NCI-H1105 treated with DMSO at 0.1 percent for 48 hours (cell line): ENCODE data around the gene LRP1B.
A peak's percentile ranks its signal among the peaks of the same experiment; 100 is the strongest.

Experiments used
- DNase-seq: peaks from one replicate; lab custom pipeline; 2025; lab: John Stamatoyannopoulos, UW

LRP1B gene

DNA sequence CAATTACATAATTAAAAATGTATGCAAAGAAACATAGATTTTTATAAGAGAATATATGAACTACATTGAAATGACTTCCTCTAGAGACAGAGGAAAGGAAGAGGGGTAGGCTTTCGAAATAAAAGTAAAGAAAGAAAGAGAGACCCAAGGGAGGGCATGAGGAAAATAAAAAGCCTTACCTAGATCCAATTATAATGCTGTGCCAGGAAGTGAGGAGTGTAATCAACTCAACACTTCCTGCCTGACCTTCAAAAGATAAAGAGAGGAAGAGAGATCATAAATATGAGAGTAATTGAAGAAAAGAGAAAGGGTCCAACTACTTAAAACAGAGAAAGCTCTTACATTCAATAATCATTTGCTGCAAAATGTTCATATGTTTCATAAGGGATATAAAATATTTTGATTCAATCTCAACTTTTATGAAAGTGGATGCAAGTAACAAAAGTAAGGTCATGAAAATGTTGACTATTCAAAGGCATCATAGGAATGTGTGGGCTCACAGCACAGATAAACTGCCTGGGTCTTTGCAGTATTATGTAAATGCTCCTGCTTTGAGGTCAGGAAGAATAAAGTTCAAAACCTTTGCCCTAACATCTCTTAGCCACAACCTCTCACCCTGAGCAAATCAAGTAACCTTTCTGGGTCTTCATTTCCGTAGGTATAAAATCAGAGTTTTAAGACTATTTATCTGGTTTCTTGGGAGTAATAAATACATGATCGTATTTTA, 1237.7 kb downstream of the LRP1B start:
- no peak for DNase-seq

DNA sequence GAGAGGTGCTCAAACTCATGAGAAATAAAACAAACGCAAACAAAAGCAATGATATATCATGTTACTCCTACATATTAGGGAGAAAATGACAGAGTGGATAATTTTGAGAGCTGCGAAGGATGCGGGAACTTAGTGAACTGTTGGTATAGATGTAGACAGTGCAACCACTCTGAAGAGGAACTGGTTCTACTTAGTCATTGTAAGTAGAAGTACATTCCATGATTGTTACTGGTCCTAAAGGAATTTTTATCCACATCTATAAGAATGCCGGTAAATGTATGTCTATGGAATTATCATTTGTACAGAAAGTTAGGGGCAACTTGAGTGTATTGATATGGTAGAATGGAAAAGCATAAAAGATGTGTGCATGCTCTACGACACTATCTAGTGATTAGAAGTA, 1238.4 kb downstream of the LRP1B start:
- no peak for DNase-seq

DNA sequence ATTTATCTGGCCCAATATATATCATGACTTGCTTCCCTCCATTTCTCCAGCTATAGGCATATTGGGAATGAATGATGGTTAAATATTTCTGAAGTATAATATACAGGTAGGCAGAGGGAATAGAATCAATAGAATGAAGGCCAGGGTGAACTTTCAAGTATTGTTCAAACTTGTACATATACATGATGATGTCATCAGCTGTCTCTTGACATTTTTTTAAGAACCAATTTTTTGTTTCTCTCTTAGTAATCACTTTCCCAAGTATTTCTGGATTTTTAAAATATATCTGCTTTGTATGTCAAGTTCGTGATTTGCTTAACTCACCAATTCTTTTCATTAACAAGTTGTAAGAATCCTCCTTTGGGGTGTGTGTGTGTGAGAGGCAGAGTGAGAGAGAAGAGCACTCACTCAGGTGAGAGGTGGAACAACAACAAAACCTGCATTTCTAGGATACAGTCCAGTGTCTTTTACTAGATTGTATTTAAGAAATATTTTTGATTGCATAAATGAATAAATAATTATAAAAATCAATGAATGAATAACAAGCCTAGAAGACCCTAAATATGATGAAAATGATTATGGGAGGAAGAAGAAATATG, 1239.1 kb downstream of the LRP1B start:
- DNase-seq, result no peak

DNA sequence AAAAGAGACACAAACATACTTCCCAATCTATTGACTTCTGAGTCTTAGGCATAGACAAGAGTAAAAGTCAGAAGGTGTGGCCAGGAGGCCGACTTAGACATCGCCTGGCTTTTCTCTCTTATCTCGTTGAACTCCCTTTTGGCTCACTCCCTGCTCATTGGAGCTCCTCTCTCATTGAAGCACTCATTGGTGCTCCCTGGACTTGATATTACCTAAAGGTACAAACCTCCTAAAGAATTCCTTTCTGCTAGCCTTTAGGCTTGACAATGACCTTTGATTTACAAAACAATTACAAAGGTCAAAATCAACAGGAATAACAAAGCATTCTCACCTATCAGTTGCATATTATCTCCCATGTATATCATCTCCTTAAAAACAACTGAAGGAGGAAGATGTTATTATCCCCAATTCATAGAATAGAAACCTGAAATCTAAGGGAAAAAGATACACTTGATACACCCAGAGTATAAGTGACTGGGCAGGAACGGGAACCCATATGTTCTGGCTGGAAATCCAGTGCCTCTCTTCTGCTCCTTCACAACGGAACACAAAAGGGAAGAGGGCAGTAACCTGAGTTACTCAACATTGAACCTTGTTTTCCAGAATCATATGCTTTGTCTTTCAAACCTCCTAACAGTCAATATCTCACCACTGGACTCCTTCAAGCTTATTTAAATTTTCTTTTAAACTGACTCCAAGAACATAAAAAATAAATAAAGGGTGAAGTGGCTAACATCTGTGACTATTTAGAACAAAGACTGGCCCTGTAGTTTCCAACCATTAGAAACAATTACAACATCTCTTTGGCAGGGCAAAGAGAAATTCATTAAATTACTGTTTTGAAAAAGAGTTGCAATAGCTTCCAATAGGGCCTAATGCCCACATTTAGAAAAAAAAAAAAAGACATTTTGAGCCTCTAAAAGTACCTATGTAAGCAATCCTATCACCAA, 1247.9 kb downstream of the LRP1B start:
- peak; percentile 8 for DNase-seq

DNA sequence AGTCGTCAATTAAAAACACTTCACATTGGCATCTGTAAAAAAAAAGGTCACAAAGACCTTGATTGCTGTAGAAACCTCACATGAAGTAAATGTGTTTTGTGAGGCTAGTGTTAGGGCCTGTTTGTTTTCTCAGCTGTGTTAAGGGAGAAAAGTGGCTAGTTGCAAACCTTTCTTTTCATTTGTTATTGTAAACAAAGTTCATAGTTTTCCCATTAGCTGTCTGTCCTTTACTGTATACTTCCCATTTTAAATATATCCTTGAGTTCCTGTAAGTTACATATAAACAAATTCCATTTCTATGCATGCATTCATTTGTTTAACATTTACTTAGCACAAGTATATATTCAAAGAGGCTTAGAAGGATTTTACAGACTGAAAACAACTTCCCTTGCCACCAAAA, 1250.2 kb downstream of the LRP1B start:
- DNase-seq, result no peak

DNA sequence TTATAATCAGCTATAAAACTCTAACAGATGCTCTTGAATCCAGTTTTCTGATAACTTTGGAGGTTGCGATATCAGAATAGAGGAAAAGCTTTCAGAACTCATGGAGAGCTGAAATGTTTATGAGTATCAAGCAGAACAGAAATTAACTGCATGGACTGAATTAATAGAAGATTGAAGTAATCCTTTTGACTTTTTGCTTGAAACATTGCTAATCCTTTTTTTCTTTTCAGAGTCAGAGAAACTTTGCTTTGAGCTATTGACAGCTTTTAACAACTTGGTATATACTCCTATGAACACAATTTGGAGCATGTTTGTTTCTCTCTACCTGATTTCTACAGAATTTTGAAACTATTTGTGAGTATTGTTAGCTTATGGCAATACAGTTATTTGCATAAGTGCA, 1254.8 kb downstream of the LRP1B start:
- DNase-seq, result no peak

DNA sequence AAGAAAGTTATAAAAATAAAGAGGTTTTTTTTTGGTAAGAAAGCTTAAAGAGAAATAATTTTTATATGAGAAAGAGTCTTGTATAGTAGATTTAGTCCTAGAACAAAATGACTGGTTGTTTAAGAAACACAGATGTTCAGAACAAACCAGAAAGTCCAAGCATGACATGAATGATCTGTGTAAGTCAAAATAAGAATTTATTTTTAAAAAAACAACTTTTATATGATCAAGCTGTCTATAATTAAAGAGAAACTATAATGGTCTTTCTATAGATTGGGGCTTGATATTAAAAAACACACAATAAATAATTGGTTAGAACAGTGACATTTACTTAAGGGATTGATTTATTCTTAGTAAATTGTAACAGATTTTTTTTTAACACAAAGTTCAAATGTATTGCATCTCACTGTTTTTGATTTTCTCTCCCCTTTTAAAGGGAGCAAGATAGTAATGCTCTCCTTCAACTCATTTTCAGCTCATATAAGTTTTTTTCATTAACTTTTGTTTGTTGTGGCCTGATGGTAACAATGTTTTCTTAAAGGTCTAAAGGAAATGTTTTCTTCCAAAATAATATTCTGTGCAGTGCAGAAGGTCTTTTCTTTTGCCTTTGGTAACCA, 1256.8 kb downstream of the LRP1B start:
- DNase-seq, result no peak

DNA sequence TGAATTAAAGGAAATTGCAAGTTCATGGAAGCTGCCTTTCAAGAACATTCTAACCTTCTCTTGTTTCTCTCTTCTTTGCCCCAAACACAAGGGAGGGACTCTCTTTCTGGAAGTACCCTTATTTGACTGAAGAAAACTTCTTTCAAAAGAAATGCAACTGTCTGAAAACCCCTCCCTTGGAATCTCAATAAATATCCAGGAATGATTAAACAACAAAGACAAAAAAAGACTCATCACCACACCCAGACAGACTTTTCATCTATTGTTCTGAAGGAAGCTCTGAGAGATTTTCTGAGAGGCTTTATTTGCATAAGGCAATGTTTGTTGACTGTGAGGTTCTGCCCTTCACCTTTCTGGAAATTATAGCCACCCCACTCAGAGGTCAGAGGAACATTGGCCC, 1260.9 kb downstream of the LRP1B start:
- DNase-seq, result no peak

DNA sequence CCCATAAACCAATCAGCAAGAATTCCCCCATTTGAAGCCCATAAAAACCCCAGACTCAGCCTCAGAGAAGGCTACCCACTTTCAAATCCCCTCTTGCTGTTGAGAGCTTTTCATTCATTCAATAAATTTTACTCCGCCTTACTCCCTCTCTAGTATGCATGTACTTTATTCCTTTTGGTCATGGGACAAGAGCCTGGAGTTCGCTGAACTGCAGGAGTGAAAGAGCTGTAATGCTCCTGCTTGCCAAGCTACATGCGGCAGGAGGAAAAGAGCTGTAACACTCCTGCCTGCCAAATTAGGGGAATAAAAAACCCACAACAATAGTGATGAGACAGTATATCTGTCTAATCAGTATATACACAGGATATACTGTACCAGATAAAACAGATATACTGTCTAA, 1261.7 kb downstream of the LRP1B start:
- no peak for DNase-seq

DNA sequence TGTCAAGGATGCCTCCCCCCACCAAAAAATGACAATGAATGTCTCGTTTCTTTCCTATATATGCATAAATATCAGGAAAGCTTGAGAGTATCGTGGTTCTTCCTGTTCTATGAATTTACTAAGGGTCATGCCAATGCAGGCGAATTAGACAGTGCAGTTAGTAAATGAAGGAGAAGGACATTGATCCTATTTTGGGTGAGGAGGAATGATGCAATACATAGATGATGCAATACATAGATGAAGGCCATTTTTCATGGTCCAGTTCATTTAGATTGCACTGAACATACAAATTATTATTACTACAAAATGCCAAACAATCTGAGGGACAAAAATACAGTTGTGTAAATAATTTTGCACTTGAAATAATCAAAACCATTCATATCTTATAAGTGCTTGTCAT, 1265.0 kb downstream of the LRP1B start:
- DNase-seq, result no peak

DNA sequence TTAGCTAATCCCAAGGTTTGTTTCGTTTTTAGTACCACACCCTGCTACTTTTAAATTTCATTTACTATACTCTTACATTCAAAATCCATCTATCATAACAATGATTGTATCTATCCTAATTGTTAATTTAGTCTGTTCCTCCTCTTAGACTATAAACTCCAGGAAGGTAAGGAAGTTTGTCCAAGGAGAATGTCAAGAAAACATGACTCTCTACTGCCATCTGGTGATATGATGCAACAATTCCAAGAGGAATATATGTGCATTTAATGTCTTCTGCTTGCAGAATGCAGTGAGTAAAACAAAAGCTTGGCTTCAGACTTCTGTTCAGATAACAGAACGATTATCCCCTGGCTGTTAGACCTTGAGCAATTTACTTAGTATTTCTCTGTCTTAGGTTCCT, 1267.1 kb downstream of the LRP1B start:
- peak; percentile 42 for DNase-seq

DNA sequence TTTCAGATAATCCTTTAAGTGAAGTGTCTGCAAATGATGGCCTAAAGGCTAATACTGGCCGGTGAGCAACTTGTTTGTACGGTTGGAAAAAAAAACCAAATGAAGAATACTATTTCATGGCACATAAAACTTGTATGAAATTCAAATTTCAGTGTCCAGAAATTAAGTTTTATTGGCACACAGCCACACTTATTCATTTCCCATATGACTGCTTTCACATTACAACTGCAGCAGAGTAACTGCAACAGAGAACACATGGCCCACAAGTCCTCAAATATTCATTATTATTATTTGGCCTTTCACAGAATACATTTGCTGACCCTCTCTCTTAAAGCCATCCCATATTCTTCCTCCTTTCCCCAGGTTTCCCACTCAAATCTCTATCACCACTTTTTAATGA, 1268.6 kb downstream of the LRP1B start:
- no peak for DNase-seq

DNA sequence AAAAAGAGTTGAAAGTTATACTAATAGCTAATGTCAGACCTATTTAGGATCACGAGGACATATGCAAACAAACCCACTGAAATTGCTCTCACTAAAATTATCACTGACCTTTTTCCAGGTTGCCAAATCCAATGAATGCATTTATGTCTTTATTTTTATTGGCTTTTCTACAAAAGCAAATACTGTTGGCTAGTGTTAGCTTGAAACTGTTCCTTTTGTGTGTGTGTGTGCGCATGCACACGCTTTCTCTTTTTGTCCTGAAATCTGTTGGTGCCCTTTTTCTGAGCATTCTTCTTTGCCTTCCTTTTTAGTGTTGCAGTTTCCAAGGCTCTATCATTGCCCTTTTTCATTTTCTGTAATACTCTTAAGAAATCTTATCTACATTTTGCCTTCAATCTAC, 1269.2 kb downstream of the LRP1B start:
- DNase-seq, result no peak

DNA sequence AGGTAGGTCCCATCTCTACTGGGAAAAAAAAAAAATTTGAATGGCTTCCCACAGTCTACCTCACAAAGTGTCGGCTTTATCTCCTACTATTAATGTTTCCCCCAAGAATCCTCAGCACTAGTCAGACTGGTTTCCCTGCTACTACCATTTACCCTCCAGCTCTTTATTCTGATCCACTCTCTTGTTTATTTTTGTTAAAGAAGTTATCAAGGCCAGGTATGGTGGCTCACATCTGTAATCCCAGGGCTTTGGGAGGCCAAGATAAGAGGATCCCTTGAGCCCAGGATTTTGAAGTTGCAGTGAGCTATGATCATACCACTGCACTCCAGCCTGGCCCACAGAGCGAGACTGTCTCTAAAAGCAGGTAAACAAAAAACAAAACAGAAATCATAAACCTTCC, 1275.3 kb downstream of the LRP1B start:
- DNase-seq, result no peak

DNA sequence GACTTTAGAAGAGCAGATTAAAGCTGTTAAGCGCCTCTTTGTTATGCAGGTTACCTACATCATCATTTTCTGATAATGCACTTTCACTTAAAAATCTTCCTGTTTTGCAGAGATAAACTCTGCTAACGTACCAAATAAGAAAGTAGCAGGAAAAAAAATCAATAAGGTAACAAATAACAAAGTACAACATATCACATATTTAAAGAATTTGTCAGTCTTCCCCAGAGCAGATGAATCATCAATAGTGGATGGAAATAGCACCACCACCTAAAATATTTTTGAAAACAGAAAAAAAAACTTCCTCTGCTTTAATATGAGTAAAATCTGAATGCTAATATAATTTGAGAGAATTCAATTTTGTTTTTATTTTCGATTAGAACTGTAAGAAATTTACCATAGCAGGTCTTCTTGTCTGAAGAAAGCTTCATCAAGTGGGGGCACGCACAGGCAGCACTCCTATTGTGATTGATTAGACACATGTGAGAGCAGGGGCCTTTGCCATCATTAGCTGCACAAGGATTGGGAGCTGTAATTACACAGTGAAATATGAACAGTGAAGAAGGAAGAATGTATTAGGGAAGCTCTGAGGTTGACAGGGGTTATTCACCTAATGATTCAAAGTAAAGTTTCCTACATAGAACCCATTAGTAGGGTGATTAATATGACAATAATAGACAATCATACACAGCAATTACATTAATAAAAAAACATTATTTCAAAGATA, 1279.4 kb downstream of the LRP1B start:
- peak; percentile 3 for DNase-seq

DNA sequence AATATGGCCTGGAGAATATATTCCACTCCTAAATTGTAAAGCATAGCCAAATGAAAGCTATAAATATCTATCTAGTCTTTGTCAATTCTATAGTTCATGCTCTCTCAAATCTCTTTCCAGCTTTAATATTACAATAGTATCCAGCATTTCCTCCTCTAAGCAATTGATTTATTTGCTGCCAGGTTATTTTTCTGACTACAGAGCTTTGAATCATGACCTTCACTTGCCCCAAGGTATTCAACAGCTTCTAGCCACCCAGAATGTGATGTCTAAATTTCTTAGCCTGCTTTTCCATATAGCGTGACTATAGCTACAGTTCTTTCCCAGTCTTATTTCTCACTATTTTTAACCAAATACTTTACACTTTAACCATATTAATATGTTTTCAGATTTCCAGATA, 1287.6 kb downstream of the LRP1B start:
- DNase-seq, result no peak

DNA sequence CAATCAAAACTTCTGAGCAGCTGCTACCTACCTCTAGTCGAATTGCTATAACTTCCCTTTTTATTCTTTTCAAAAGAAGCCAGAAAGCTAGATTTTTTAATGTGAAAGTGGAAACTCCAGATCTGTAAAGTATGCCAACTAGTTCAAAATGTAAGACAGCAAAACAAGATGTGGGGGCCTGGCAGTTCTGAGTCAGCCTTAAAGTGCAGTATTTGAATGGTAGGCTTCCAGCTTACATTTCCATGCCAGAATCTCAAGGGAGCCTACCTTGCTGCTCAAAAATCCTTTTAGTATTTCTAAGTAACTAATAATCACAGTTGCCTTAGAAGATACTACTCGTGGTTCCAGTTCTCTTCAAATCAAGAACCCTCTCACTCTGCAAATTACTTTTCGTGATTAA, 1288.7 kb downstream of the LRP1B start:
- DNase-seq, result no peak

DNA sequence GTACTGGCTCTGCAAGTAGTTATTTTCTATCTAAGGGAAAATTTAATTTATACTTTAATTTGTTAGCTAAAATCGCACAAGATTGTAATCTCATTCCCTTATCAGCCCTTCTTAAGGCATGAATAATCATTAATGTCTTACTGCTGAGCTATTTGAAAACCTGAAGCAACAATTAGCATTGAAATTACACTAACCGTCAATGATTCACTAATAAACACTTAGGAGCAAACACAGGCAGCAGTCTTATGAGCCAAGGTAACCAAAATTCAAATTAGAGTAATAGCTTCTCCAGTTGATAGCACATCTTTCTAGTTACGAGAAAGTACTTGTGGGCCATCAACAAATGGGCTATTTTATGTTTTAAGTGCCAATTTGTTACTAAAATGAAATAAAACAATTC, 1289.7 kb downstream of the LRP1B start:
- DNase-seq, result peak; percentile 5

DNA sequence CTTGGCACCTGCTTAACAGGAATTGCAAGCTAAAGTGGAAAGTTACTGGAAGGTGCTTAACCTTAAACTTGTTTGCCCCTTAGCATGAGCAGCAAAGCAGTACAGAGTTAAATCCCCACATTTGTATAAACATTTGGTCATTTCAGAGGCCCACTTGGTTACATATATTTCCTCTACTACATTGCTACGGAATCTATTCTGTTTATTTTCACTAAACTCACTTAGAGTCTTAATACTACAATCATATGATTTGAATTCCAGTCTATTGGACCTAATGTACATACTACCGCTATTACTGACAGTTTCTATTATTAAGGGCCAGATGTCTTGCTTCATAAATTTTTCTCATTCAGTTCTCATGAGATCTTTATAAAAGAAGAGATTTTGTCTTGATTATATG, 1294.0 kb downstream of the LRP1B start:
- no peak for DNase-seq

DNA sequence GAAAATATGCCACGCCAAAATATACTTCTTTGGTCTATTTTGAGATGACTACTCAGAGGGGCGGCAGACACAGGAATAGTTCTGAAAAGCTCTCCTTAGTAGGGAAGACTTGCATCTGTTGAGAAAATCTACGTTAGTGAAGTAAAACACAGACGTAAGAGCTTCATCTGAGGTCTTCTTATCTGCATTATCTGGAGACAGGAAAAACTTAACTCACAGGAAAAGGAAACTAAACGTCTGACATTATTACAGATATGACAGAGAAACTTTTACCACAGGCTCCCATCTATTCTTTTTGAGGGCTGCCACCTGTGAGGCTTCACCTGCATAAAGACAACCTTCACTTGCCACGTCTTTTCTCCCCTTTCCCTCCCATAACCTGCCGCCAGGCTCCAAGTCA, 1295.7 kb downstream of the LRP1B start:
- DNase-seq, result no peak

DNA sequence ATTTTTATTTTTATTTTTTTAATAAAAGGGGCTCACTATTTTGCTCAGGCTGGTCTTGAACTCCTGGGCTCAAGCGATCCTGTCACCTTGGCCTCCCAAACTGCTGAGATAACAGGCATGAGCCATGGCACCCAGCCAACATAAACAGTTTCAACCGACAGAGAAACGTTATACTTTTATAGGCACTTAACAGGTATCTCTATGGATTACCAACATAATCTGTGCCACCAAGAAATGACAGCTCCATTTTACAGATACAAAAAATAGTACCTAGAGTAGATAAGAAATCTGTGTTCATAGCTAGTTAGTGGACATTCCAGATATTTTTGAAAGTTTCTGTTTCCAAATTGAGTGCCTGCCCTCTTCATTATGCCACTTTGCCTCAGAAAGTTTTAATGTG, 1316.7 kb downstream of the LRP1B start:
- peak; percentile 32 for DNase-seq

DNA sequence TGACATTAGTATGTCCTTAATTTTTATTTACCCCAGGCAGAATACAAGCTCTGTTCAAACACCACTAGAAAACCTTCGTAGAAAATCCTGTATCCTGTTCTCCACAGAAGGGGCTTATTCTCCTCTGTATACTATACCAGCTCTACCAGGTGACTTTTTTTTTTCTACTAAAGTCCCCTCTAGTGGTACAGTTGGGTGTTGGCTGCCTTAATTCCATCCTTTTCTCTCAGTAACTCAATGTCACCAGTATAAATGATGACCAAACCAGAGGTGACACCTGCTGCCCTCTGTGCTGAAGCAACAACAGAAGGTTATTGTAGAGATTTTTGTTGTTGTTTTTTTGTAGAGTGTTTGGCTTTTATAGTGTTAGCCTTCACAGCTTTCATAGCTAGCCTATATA, 1322.0 kb downstream of the LRP1B start:
- no peak for DNase-seq
